Daoy (cell line): ENCODE measurements around the gene BAZ2A. TPM values are rescaled to one million over a fixed set of nuclear protein-coding genes. Genes with fewer than 3 reads are reported as not detected.
A peak's percentile ranks its signal among the peaks of the same experiment; 100 is the strongest.
"Not testable (repeated sequence)": the region's sequence is repeated elsewhere in the genome, so short reads cannot be mapped to it uniquely, and the experiment has no call there.

ENCODE experiments used
- DNase-seq: peaks from one replicate; pipeline ENCODE4 v3.0.0-alpha.2; 2015; ENCODE audit warnings: low read depth
- total RNA-seq: library from RNA; depleted of rRNA; stranded (reverse); fragments of >200 nt; shearing (Covaris generic); gene quantifications from 2 replicates; pipeline ENCODE4 v1.2.3, GENCODE V29; 2014; rRNA removed

BAZ2A gene
- 14.3 and 19.7 TPM in 2 replicates for total RNA-seq

DNA sequence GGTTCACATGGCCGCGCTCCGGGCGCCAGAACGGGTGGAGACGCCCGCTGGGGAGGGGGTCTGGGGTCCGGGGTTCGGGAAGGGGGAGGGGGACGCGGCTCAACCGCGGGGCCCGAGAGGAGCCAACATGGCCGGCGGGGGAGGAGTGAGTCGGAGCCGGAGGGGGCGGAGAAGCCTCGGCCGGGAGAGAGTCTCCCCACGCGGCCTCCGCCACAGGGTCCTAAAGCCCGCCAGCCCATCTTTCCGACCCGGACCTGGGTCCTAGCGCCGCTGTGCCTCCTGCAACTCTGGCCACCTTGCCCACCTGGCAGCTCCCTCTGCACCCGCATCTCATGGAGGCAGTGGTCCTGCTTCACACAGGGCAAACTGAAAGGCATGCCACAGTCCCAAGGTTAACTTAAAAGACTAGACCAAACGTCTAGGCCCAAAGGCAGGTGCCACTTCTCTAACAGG, at the start of gene BAZ2A:
BAZ2A (minus strand) TSS at position 147 of the 453 bp plus-strand sequence. CDS start 12,796 bp downstream, outside the sequence.
- peak; percentile 90 for DNase-seq

GRCh38 chr12:56678852-56679251, 48.7 kb upstream of the BAZ2A start:
- no peak for DNase-seq

GRCh38 chr12:56677680-56678079, 47.6 kb upstream of the BAZ2A start:
- no peak for DNase-seq

GRCh38 chr12:56676851-56677580, 46.9 kb upstream of the BAZ2A start:
- DNase-seq = no peak

GRCh38 chr12:56671608-56672007, 41.5 kb upstream of the BAZ2A start:
- DNase-seq = no peak

- no peak for DNase-seq
Measured at GRCh38 chr12:56670836-56671235, 40.7 kb upstream of the BAZ2A start.

DNA sequence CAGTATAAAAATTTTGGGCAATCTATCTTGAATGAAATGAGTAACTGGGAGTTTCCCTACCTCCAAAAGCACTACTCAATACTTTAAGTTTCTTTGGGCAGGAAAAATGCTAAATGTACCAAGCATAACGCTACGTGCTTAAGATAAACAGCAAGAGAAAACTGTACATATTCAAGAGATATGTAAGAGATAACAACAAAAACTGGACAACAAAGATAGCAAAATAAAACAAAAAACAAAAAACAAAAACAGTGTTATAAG, 38.0 kb upstream of the BAZ2A start:
- DNase-seq = no peak

DNA sequence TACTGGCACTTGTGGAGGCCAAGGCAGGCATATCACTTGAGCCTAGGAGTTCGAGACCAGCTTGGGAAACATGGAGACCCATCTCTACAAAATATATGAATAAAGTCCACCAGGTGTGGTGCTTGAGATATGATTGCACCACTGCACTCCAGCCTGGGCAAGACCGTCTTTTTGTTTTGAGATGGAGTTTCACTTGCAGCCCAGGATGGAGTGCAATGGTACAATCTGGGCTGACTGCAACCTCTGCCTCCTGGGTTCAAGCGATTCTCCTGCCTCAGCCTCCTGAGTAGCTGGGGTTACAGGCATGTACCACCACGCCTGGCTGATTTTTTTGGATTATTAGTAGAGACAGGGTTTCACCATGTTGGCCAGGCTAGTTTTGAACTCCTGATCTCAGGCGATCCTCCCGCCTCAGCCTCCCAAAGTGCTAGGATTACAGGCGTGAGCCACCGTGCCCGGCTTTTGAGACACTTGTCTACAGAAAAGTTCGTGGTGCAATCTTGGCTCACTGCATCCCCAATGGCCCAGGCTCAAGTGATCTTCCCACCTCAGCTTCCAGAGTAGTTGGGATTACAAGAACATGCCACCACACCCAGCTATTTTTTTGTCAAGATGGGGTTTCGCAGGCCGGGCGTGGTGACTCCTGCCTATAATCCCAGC, 32.0 kb upstream of the BAZ2A start:
- DNase-seq = no peak

DNA sequence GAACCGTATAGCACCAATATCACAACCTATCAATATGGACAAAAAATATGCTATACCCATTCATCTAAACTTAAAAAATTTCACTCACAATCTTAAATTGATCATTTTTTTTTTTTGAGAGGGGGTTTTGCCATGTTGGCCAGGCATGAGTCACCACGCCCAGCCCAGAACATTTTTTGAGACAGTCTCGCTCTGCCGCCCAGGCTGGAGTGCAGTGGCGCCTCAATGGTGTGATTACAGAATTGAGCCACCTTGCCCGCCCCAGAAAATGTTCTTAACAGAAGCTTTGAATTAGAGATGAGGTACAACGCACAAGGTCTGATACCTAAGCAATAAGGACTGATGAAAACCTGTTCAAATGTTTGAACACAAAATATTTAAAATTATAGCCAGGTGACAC, 31.4 kb upstream of the BAZ2A start:
- DNase-seq = no peak

DNA sequence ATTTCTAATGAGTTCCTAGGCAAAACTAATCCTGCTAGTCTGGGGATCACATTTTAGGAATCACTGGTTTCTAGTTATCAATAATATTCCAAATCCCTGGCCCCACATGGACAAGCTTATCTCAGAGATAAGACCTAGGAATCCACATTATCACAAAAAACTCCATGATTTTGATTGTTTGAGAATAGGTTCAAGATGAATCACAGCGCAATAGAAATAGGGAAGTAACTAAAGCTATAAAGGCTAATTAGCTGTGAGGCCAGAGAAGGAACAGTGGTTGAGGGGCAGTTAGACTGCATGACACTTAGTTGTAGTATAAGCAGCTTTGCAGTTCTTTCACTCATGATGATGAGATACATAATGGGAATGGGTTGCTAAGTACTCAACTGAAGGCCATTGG, 28.8 kb upstream of the BAZ2A start:
- no peak for DNase-seq

DNA sequence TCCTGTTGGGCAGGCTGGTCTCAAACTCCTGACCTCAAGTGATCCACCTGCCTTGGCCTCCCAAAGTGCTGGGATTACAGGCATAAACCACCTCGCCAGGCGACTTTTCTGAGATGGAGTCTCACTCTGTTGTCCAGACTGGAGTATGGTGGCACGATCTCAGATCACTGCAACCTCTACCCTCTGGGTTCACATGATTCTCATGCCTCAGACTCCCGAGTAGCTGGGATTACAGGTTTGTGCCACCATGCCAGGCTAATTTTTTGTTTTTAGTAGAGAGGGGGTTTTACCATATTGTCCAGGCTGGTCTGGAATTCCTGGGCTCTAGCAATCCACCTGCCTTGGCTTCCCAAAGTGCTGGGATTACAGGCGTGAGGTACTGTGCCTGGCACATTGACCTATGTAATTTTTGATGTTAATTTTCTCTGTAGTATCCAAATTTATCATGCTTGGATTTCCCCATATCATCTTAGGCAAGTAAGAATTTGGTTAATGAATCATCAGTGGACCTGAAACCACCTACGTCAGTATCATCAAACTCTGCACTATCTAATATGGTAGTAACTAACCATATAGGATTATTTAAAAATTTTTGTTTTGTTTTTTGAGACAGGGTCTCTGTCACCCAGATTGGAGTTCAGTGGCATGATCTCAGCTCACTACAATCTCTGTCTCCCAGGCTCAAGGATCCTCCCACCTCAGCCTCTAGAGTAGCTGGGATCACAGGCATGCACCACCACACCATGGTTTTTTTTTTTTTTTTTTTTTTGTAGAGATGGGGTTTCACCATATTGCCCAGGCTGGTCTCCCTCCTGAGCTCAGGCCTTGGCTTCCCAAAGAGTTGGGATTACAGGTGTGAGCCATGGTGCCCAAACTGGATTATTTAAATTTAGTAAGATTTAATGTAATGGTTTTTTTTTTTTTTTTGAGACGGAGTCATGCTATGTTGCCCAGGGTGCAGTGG, 27.6 kb upstream of the BAZ2A start:
- no peak for DNase-seq

GRCh38 chr12:56653781-56654180, 23.7 kb upstream of the BAZ2A start:
- DNase-seq = not testable (repeated sequence)

DNA sequence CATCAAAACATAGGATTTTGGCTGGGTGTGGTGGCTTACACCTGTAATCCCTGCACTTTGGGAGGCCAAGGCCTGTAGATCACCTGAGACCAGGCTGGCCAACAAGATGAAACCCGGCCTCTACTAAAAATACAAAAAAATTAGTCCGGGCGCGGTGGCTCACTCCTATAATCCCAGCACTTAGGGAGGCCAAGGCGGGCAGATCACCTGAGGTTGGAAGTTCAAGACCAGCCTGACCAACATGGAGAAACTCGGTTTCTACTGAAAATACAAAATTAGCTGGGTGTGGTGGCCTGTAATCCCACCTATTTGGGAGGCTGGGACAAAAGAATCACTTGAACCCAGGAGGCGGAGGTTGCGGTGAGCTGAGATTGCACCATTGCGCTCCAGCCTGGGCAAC, 17.9 kb upstream of the BAZ2A start:
- DNase-seq = not testable (repeated sequence)

GRCh38 chr12:56645717-56646446, 15.8 kb upstream of the BAZ2A start, which contains the start of gene ATP5F1B:
TSS of gene ATP5F1B (minus strand) at chr12:56645984. CDS start at chr12:56645963, 21 bp downstream.
- DNase-seq = peak; percentile 99

DNA sequence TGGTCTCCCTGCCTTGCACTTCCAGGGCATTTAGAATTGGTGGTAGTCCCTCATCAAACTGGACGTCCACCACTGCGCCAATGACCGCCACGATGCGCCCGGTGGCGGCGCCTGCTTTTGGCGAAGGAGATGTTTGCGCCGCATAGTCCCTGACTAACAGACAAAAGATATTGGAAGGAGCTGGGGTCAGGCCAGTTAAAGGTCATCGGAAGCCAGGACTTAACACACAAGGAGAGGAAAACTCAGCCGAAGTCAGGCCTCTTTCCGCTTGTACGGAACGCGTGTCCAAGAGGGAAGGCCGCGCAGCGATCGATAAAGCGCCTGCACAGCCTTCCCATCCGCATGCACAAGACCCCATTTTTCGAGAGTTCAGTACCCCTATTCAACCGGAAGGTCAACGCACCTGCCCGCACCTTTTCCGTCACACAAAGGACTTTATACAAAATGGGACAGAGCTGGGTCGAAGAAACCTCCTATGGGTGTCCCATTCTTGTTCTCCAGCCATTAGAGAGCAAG, 15.1 kb upstream of the BAZ2A start:
- no peak for DNase-seq

GRCh38 chr12:56644654-56645053, 14.5 kb upstream of the BAZ2A start:
- DNase-seq = no peak

DNA sequence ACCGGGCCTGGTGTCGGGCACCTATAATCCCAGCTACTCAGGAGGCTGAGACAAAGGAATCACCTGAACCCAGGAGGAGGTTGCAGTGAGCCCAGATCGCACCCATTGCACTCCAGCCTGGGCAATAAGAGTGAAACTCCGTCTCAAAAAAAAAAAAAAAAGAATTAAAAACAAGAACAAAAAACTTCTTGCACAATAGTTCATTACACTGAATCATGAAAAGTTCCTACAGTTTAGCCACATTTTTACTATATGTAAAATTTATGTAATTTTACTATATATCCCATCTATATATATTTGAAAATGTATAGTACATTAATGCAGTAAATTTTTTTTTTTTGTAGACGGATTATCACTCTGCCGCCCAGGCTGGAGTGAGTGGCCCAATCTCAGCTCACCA, 11.1 kb upstream of the BAZ2A start:
- no peak for DNase-seq

DNA sequence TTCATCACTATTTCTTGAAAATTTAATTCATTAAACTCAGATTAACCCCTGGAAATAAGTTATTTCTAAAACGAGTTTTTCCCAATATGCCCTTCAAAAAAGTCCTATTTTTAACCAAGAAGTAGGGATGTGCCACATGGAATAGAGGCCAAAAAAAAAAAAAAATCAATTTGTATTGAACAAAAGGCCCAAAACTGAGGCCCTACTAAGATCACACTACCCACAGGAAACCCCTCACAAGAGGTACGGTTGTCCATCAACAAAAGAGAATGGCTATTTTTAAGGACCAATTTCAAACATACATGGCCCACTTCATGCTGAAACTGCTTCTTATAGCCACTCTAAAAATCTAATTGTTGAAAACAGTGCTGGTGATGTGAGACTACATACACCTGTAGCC, 7.5 kb upstream of the BAZ2A start:
- DNase-seq = no peak

DNA sequence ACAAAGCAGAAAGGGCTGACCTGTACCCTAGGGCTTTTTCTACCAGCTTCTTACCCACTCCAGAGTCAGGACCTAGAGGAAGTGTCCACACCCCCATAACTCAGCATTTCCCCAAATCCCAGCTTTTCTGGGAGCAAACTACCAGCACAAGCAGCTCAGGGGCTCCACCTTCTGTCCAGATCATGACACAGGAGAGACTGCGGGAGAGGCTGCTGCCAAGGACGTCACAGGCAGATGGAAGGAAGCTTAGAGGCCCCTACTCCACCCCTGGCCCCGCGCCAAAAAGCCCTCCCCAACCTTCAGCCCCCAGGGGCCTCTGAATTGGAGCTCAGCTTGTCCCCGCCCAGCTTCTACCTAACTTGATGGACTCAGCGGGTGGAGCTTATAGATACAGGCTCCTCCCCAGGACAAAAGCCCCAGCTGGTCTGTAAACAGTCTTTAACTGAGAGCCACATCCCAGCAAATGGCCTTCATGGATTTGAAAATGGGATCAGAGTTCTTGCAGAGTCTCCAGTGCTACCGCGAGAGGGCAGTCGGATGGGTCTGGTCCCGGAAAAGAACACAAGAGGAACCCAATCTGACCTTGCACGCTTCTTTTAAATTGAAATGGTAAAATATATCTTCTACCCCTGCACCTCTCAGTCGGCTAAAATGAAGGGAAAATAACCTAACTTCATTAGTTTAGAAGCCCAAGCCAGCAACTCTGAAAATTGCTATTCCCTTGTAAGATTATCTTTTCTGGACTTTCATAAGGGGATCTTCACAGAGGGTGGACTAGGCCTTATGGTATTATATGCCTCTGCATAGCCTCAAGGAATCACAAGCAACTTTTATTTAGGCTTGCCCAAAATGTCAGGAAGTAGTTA, 6.8 kb upstream of the BAZ2A start:
- DNase-seq = peak; percentile 99
